NCI-H2107 treated with DMSO at 0.1 percent for 48 hours (cell line): ENCODE measurements around the gene MACROD2.
"Not testable (repeated sequence)": the region's sequence is repeated elsewhere in the genome, so short reads cannot be mapped to it uniquely, and the experiment has no call there.

Source experiments
- DNase-seq: peaks from one replicate; lab custom pipeline; 2025; ENCODE audit not compliant: unreplicated experiment; lab: John Stamatoyannopoulos, UW

MACROD2 gene

DNA sequence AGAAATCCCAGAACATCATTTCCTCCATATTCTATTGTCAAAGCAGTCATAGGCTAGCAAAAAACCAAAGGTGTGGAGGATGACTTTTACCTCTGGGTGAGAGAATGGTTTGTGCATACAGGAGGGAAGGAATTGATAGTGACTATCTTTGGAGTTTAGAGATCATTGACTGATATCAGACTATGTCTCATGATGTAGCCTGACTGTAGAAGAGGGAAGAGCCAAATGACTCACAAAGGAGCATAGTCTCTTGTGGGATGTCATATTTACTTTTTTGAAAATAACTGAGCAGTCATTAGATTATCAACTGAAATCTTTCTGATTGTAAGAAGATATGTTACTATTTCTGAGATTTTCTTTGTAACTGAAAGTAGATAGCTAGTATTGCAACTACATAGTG is 183.6 kb downstream of the MACROD2 start:
- no peak for DNase-seq

GRCh38 chr20:14189794-14190402 is 194.6 kb downstream of the MACROD2 start:
- DNase-seq: no peak

- DNase-seq: no peak
Measured at GRCh38 chr20:14191559-14191958, 196.2 kb downstream of the MACROD2 start.

DNA sequence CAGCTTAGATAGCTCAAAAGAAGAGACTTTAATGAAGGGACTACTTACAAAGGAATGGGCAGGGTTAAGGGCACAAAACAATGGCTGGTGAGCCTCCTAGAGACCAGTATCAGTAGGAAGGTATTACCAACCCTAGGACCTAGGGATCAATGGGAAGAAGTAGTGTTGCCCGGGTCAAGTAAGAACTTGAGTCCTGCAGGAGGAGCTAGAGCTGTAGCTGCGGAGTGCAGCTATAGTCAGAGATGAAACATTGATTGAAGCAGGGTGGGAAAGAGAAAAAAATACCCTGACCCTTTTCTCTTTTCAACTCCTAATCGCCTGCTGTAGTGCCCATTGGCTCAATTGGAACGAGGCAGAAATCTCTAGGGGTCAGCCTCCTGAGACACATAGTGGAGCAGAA is 198.1 kb downstream of the MACROD2 start:
- no peak for DNase-seq

DNA sequence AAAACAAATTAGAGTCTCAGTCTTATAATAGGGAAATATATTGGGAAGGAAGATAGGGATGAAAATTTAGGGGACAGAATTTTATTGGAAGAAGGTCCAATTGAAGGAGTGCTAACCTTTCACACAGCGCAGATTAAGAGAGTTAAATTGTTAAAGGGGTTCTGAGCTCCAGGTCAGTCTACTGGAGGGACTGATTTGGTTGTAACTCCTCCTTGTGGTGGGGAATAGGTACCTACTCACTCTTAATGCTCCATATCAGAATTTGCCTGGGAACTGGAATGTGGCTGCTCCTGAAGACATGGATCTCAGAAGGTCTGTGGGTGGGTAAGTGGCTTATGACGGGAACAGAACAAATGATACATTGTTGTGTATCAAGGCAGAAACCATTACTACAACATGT is 198.6 kb downstream of the MACROD2 start:
- no peak for DNase-seq

DNA sequence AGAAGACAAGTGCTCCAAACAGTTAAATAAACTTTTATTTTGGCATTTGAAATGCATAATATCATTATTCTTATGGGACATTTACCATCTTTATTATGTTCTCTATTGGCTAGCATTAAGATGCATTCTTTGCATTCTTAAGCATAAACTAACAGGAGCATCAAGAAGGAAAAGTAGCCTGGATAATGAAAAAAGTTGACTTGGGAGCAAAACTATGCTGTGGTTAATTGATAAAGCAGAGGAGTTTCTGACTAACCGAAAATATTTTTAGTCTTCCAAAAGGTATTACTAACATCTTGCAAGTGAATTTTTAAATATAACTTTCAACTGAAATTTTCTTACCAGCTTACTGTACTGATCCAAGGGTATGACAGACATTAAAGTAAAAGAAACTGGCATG is 201.8 kb downstream of the MACROD2 start:
- no peak for DNase-seq

DNA sequence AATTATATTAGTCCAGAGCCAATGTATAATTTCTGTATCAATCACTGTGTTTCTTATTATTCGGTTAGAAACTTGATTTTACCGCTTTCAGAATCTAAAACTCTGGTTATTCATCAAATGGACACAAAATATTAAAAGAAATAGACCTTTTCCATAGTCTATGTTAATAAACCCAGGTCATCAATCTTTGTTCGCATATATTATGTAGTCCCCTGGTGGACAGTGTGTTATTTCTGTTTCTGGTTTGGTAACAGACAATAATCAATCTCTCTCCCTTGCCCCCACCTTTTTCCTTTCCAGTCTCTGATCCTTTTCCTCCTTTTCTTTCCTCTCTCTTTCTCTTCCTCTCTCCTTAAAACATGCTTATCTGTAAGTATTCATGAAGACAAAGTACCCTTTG is 203.1 kb downstream of the MACROD2 start:
- DNase-seq: no peak

DNA sequence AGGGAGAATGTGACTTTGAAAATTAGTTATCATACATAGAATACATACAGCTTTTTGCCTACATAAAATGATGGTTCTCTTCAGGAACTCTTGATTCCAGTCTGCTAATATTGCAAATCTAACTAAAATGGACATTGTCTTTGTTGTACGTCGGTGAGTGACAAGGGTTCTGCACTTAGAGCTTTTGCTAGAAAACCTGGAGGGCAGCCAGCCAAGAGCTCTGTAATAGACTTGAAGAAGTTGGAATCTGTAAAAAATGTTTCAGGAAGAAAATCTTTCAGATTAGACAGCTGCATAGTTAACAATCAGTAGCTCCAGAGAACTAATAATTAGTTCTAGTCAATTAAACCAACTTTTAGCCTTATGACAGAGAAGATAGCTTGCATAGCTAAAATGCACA is 203.8 kb downstream of the MACROD2 start:
- DNase-seq: no peak

DNA sequence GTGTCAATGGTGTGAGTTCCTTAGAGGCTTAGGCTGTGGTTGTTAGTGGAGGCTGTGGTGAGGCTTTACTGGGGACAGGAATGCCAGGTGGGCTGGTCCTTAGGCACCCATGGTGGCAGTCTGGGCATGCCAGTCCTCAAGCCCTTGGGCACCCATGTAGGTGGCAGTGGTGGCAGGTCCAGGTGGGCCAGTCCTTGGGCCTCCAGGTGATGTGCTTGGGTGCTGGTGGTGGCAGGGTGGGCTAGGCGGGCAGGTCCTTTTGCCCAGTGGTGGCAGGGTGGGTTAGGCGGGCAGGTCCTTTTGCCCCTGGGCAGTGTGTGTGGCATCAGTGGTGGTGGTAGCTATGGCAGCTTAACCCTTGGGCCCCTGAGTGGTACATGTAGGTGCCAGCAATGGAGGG is 208.3 kb downstream of the MACROD2 start:
- no peak for DNase-seq

- DNase-seq: no peak
Measured at GRCh38 chr20:14207591-14207990, 212.3 kb downstream of the MACROD2 start.

- DNase-seq: no peak
Measured at GRCh38 chr20:14208956-14209355, 213.6 kb downstream of the MACROD2 start.

- no peak for DNase-seq
Measured at GRCh38 chr20:14210146-14210545, 214.8 kb downstream of the MACROD2 start.

GRCh38 chr20:14214046-14214445 is 218.7 kb downstream of the MACROD2 start:
- DNase-seq: no peak

GRCh38 chr20:14215880-14216279 is 220.6 kb downstream of the MACROD2 start:
- DNase-seq: not testable (repeated sequence)

- no peak for DNase-seq
Measured at GRCh38 chr20:14219801-14220461, 224.6 kb downstream of the MACROD2 start.

GRCh38 chr20:14220986-14221385 is 225.7 kb downstream of the MACROD2 start:
- DNase-seq: no peak

DNA sequence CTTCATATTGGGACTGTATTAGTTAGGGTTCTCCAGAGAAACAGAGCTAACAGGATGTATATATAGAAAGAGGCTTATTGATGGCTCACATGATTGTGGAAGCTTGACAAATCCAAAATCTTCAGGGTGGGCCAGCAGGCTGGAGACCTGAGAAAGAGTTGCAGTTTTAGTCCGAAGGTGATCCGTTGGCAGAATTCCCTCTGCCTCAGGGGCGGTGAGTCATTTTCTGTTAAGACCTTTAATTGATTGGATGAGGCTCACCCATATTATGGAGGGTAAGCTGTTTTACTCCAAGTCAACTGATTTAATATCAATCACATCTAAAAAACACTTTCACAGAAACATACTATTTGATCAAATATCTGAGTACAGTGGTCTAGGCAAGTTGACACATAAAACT is 228.5 kb downstream of the MACROD2 start:
- no peak for DNase-seq

GRCh38 chr20:14226051-14227049 is 231.0 kb downstream of the MACROD2 start:
- DNase-seq: not testable (repeated sequence)

DNA sequence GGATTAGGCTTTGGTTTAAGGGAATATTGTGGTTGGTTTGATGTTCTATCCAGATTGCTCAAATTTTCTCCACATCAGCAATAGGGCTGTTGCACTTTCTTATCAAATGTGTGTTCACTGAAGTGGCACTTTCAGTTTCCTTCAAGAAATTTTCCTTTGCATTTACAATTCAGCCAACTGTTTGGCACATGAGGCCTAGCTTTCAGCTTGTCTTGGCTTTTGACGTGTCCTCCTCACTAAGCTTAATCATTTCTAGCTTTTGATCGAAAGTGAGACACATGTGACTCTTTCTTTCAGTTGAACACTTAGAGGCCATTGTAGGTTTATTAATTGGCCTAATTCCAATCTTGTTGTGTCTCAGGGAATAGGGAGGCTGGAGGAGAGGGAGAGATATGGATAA is 237.3 kb downstream of the MACROD2 start:
- no peak for DNase-seq

DNA sequence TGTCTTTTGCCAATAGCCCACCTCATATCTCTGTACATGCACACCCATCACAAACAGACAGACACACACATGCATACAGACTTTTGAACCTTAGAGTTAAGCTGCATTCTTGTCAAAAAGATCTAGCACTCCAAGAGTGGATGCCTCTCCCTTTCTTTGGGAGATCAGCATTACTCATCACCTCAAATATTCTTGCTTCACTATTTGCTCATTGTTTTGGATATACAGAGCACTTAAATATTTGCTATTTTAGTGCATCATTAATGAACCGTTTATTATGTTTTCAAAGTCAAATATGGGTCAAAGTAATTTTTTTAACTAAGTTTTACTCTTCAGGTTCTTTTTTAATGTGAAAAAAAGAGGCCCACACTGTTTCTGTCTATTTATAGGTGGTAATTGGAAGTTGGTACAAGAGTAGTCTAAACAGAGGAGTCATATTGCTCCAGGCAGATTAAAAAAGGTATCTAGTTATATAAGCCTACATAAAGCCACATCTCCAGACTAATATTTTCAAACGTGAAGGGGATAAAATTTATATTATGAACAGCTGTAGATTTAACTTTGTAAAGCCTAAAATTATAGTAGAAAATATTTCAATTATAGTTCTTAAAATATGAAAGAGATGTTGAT is 239.5 kb downstream of the MACROD2 start:
- DNase-seq: no peak

- DNase-seq: no peak
Measured at GRCh38 chr20:14235355-14235754, 240.0 kb downstream of the MACROD2 start.
